Activated gamma-delta T cell treated with Interleukin-2 at 50 U/mL for 16 hours (primary cell): Measurements from ENCODE around the gene ZBTB46.
A peak's percentile ranks its signal among the peaks of the same experiment; 100 is the strongest.

Source experiments
- DNase-seq: peaks from one replicate; pipeline ENCODE4 v3.0.0-alpha.2; 2020

Gene ZBTB46

GRCh38 chr20:63702036-63702665, 128.9 kb downstream of the ZBTB46 start:
- peak; percentile 3 for DNase-seq

- DNase-seq = peak; percentile 2
Measured at GRCh38 chr20:63701329-63702035, 129.6 kb downstream of the ZBTB46 start.

- DNase-seq = no peak
Measured at GRCh38 chr20:63701051-63701328, 130.1 kb downstream of the ZBTB46 start.

- DNase-seq = peak; percentile 2
Measured at GRCh38 chr20:63700199-63701050, 130.6 kb downstream of the ZBTB46 start.

- DNase-seq = peak; percentile 2
Measured at GRCh38 chr20:63699466-63700198, 131.4 kb downstream of the ZBTB46 start.

- DNase-seq = peak; percentile 3
Measured at GRCh38 chr20:63698739-63699465, 132.2 kb downstream of the ZBTB46 start.

- DNase-seq = no peak
Measured at GRCh38 chr20:63697868-63698545, 133.1 kb downstream of the ZBTB46 start.

GRCh38 chr20:63697357-63697867, 133.7 kb downstream of the ZBTB46 start:
- DNase-seq = no peak

- no peak for DNase-seq
Measured at GRCh38 chr20:63696628-63697356, 134.3 kb downstream of the ZBTB46 start, which contains the start of gene TNFRSF6B. Gene TNFRSF6B (plus strand): TSS chr20:63696652. CDS start chr20:63696768, 116 bp downstream.

- peak; percentile 19 for DNase-seq
Measured at GRCh38 chr20:63696306-63696627, 134.8 kb downstream of the ZBTB46 start.

GRCh38 chr20:63695424-63696305, 135.4 kb downstream of the ZBTB46 start:
- no peak for DNase-seq

- DNase-seq = no peak
Measured at GRCh38 chr20:63694584-63695423, 136.3 kb downstream of the ZBTB46 start.

- no peak for DNase-seq
Measured at GRCh38 chr20:63693733-63694583, 137.1 kb downstream of the ZBTB46 start.
